Loucy (cell line): ENCODE data around the gene PLXNA2.

ENCODE experiments used
- H2AFZ ChIP-seq: fragments of 200-600 bp; sonication (generic); 2 replicates; pipeline ENCODE4 v1.6.0; 2016; ENCODE audit warnings: antibody characterized with exemption, mild to moderate bottlenecking, low read length, moderate library complexity
- H3F3A ChIP-seq: fragments of 200-600 bp; 2 replicates; pipeline ENCODE4 v1.6.0; 2016; ENCODE audit warnings: antibody characterized with exemption, low read depth, mild to moderate bottlenecking
- H3K27me3 ChIP-seq: fragments of 200-600 bp; sonication (generic); 2 replicates; pipeline ENCODE4 v1.6.1; 2014; ENCODE audit warnings: low read length, mild to moderate bottlenecking; ENCODE audit not compliant: insufficient read depth, poor library complexity, severe bottlenecking
- H3K36me3 ChIP-seq: fragments of 200-600 bp; sonication (generic); 2 replicates; pipeline ENCODE4 v1.6.1; 2016; ENCODE audit warnings: low read length; ENCODE audit not compliant: insufficient read depth
- H3K4me1 ChIP-seq: fragments of 200-600 bp; sonication (generic); 2 replicates; pipeline ENCODE4 v1.5.1; 2014; ENCODE audit warnings: low read length, mild to moderate bottlenecking; ENCODE audit not compliant: insufficient read depth, poor library complexity, severe bottlenecking
- H3K4me2 ChIP-seq: fragments of 200-600 bp; sonication (generic); 2 replicates; pipeline ENCODE4 v1.6.0; 2014; ENCODE audit warnings: antibody characterized with exemption, low read length, low read depth, mild to moderate bottlenecking; ENCODE audit not compliant: poor library complexity, severe bottlenecking
- H3K4me3 ChIP-seq: fragments of 200-600 bp; sonication (generic); 2 replicates; pipeline ENCODE4 v1.5.1; 2014; ENCODE audit warnings: low read length, mild to moderate bottlenecking, mixed read lengths; ENCODE audit not compliant: poor library complexity, severe bottlenecking
- H3K79me2 ChIP-seq: fragments of 200-600 bp; sonication (generic); 2 replicates; pipeline ENCODE4 v1.6.1; 2014; ENCODE audit warnings: low read length; ENCODE audit not compliant: insufficient read depth
- H3K9ac ChIP-seq: fragments of 200-600 bp; sonication (generic); 2 replicates; pipeline ENCODE4 v1.6.0; 2014; ENCODE audit warnings: mild to moderate bottlenecking, low read depth, low read length, moderate library complexity; ENCODE audit not compliant: poor library complexity, severe bottlenecking
- H3K9me2 ChIP-seq: fragments of 200-600 bp; sonication (generic); replicated peaks from 2 replicates; pipeline ENCODE4 v1.6.1; 2016; ENCODE audit warnings: low read depth, low read length, mixed read lengths
- H3K9me3 ChIP-seq: fragments of 200-600 bp; sonication (generic); 2 replicates; pipeline ENCODE4 v1.6.1; 2014; ENCODE audit warnings: mild to moderate bottlenecking, antibody characterized with exemption, low read length, low read depth; ENCODE audit not compliant: insufficient read depth
- H4K20me1 ChIP-seq: fragments of 200-600 bp; sonication (generic); 2 replicates; pipeline ENCODE4 v1.6.0; 2014; ENCODE audit warnings: antibody characterized with exemption, low read length, mild to moderate bottlenecking; ENCODE audit not compliant: insufficient read depth, poor library complexity, severe bottlenecking
- CTCF ChIP-seq: fragments of 200-600 bp; sonication (generic); conservative IDR thresholded peaks from 2 replicates; pipeline ENCODE4 v1.5.1; 2014; ENCODE audit warnings: mild to moderate bottlenecking, antibody characterized with exemption, low read length
- EZH2phosphoT487 ChIP-seq: fragments of 200-600 bp; IDR thresholded peaks from 2 replicates; pipeline ENCODE4 v1.6.1; 2018; ENCODE audit warnings: antibody characterized with exemption, mild to moderate bottlenecking, moderate library complexity, borderline replicate concordance

Gene PLXNA2

GRCh38 chr1:208013210-208013609 lies 231.0 kb downstream of the PLXNA2 start:
- H3K4me2 ChIP-seq = no peak overlapping the region
- no peaks in the 10 kb centered on the region for H3K9me3 ChIP-seq
- H3K79me2 ChIP-seq = no peaks in the 10 kb centered on the region
- H3K27me3 ChIP-seq = no peaks in the 10 kb centered on the region
- no peak overlapping the region for H3K4me3 ChIP-seq
- H3K4me1 ChIP-seq = no peaks in the 10 kb centered on the region
- H3F3A ChIP-seq = no peaks in the 10 kb centered on the region
- H3K9me2 ChIP-seq = no peaks in the 10 kb centered on the region
- no peaks in the 10 kb centered on the region for H4K20me1 ChIP-seq
- no peak overlapping the region for H3K9ac ChIP-seq
- H3K36me3 ChIP-seq = no peaks in the 10 kb centered on the region
- no peak for TF ChIP-seq EZH2phosphoT487
- H2AFZ ChIP-seq = no peak overlapping the region

GRCh38 chr1:208012721-208013120 lies 231.5 kb downstream of the PLXNA2 start:
- H3K4me2 ChIP-seq = no peak overlapping the region
- H3K9me2 ChIP-seq = no peaks in the 10 kb centered on the region
- H3K36me3 ChIP-seq = no peaks in the 10 kb centered on the region
- H3K9me3 ChIP-seq = no peaks in the 10 kb centered on the region
- no peak overlapping the region for H3K4me3 ChIP-seq
- H3K9ac ChIP-seq = no peak overlapping the region
- H3F3A ChIP-seq = no peaks in the 10 kb centered on the region
- no peak for TF ChIP-seq CTCF
- no peak for TF ChIP-seq EZH2phosphoT487
- no peaks in the 10 kb centered on the region for H3K4me1 ChIP-seq
- H2AFZ ChIP-seq = no peak overlapping the region
- no peaks in the 10 kb centered on the region for H4K20me1 ChIP-seq
- no peaks in the 10 kb centered on the region for H3K79me2 ChIP-seq
- H3K27me3 ChIP-seq = no peaks in the 10 kb centered on the region

GRCh38 chr1:208010487-208011071 lies 233.6 kb downstream of the PLXNA2 start:
- H3K9me2 ChIP-seq = no peaks in the 10 kb centered on the region
- H3K9me3 ChIP-seq = no peaks in the 10 kb centered on the region
- H3K79me2 ChIP-seq = no peaks in the 10 kb centered on the region
- H3K4me2 ChIP-seq = no peak overlapping the region
- no peak overlapping the region for H3K9ac ChIP-seq
- H3F3A ChIP-seq = no peaks in the 10 kb centered on the region
- no peaks in the 10 kb centered on the region for H3K27me3 ChIP-seq
- H3K36me3 ChIP-seq = no peaks in the 10 kb centered on the region
- H4K20me1 ChIP-seq = no peaks in the 10 kb centered on the region
- TF ChIP-seq EZH2phosphoT487 = no peak
- no peak for TF ChIP-seq CTCF
- H2AFZ ChIP-seq = no peak overlapping the region
- H3K4me1 ChIP-seq = no peaks in the 10 kb centered on the region
- no peak overlapping the region for H3K4me3 ChIP-seq

GRCh38 chr1:208009706-208010444 lies 234.3 kb downstream of the PLXNA2 start:
- TF ChIP-seq CTCF = no peak
- TF ChIP-seq EZH2phosphoT487 = no peak
- Histone ChIP-seq H3F3A (no peaks in the 10 kb centered on the region), H3K9me2 (no peaks in the 10 kb centered on the region), H3K36me3 (no peaks in the 10 kb centered on the region), H3K79me2 (no peaks in the 10 kb centered on the region), H4K20me1 (no peaks in the 10 kb centered on the region), H3K27me3 (no peaks in the 10 kb centered on the region), H3K4me1 (no peaks in the 10 kb centered on the region), H3K9ac (no peak overlapping the region), H3K4me2 (no peak overlapping the region), H2AFZ (no peak overlapping the region), H3K9me3 (no peaks in the 10 kb centered on the region), H3K4me3 (no peak overlapping the region)
